ENCODE measurements around the gene FAM107B. TPM values are rescaled to one million over a fixed set of nuclear protein-coding genes. Genes with fewer than 3 reads are reported as not detected.
A peak's percentile ranks its signal among the peaks of the same experiment; 100 is the strongest.

Gene FAM107B
- total and polyA plus RNA-seq, 7 donors, result 12.8 to 111 (median 15.0) TPM

GRCh38 chr10:14698829-14699170, 75.9 kb downstream of the FAM107B start:
- H3K4me3 ChIP-seq, result no peak overlapping the region
- WGBS, 2 donors, result 62 to 77% methylated on average over 3 of the region's 3 CpGs
- no peak for TF ChIP-seq CTCF (IDR thresholded peaks at IDR 0.05)
- no peak for TF ChIP-seq EP300 (IDR thresholded peaks at IDR 0.05)
- no peak for TF ChIP-seq POLR2AphosphoS5 (IDR thresholded peaks at IDR 0.05)
- no peak for TF ChIP-seq POLR2A (IDR thresholded peaks at IDR 0.05)
- DNase-seq, result no peak
- intact Hi-C loops (cut with DNase I), result no loop called here
- H3K9me3 ChIP-seq, result no peaks in the 10 kb centered on the region
- no peaks in the 10 kb centered on the region for H3K27me3 ChIP-seq
- no peaks in the 10 kb centered on the region for H3K36me3 ChIP-seq
- peaks cover 0 to 15% (median 6%) of the 10 kb centered on the region in 4 donors for H3K4me1 ChIP-seq
- H3K27ac ChIP-seq, result no peak overlapping the region

GRCh38 chr10:14698111-14698828, 76.4 kb downstream of the FAM107B start:
- Histone ChIP-seq H3K4me1 (peaks cover 0 to 15% (median 6%) of the 10 kb centered on the region in 4 donors), H3K4me3 (no peak overlapping the region), H3K36me3 (no peaks in the 10 kb centered on the region), H3K27ac (no peak overlapping the region), H3K27me3 (no peaks in the 10 kb centered on the region), H3K9me3 (no peaks in the 10 kb centered on the region)
- intact Hi-C loops (cut with DNase I), result no loop called here
- no peak for TF ChIP-seq POLR2AphosphoS5 (IDR thresholded peaks at IDR 0.05)
- no peak for TF ChIP-seq EP300 (IDR thresholded peaks at IDR 0.05)
- no peak for TF ChIP-seq CTCF (IDR thresholded peaks at IDR 0.05)
- TF ChIP-seq POLR2A (IDR thresholded peaks at IDR 0.05), result no peak
- WGBS, 2 donors, result 83 to 88% methylated on average over 6 of the region's 6 CpGs
- no peak for DNase-seq

GRCh38 chr10:14697281-14697680, 77.4 kb downstream of the FAM107B start:
- H3K36me3 ChIP-seq, result no peaks in the 10 kb centered on the region

GRCh38 chr10:14696821-14697220, 77.9 kb downstream of the FAM107B start:
- intact Hi-C loops (cut with DNase I), result no loop called here
- Histone ChIP-seq H3K36me3 (no peaks in the 10 kb centered on the region), H3K27ac (peak overlapping the region in 2 of 4 donors; percentile 21 to 54), H3K4me1 (peaks cover 0 to 15% (median 6%) of the 10 kb centered on the region in 4 donors), H3K4me3 (no peak overlapping the region), H3K27me3 (no peaks in the 10 kb centered on the region), H3K9me3 (no peaks in the 10 kb centered on the region)
- no peak for DNase-seq
- TF ChIP-seq EP300 (IDR thresholded peaks at IDR 0.05) (no peak), POLR2AphosphoS5 (IDR thresholded peaks at IDR 0.05) (no peak), CTCF (IDR thresholded peaks at IDR 0.05) (no peak), POLR2A (IDR thresholded peaks at IDR 0.05) (no peak)
- 88 to 95% methylated on average over 5 of the region's 5 CpGs for WGBS, 2 donors

More at GRCh38 chr10:14697281-14697680, 77.4 kb downstream of the FAM107B start:
- no peak for TF ChIP-seq POLR2A (IDR thresholded peaks at IDR 0.05)
- peak in 1 of 4 donors; percentile 8 for TF ChIP-seq POLR2AphosphoS5 (IDR thresholded peaks at IDR 0.05)
- DNase-seq, result no peak
- Histone ChIP-seq H3K27me3 (no peaks in the 10 kb centered on the region), H3K27ac (peak overlapping the region in 2 of 4 donors; percentile 21 to 54), H3K9me3 (no peaks in the 10 kb centered on the region), H3K4me1 (peaks cover 0 to 15% (median 6%) of the 10 kb centered on the region in 4 donors), H3K4me3 (no peak overlapping the region)
- intact Hi-C loops (cut with DNase I), result no loop called here
- WGBS, 2 donors, result 84 to 94% methylated on average over 5 of the region's 5 CpGs

- intact Hi-C loops (cut with DNase I), result no loop called here
- H3K27ac ChIP-seq, result no peak overlapping the region
- TF ChIP-seq EP300 (IDR thresholded peaks at IDR 0.05) (no peak), POLR2AphosphoS5 (IDR thresholded peaks at IDR 0.05) (no peak), POLR2A (IDR thresholded peaks at IDR 0.05) (no peak), CTCF (IDR thresholded peaks at IDR 0.05) (no peak)
- H3K4me1 ChIP-seq, result peaks cover 0 to 15% (median 6%) of the 10 kb centered on the region in 4 donors
- no peaks in the 10 kb centered on the region for H3K36me3 ChIP-seq
- no peak overlapping the region for H3K4me3 ChIP-seq
- DNase-seq, result no peak
- no peaks in the 10 kb centered on the region for H3K9me3 ChIP-seq
- H3K27me3 ChIP-seq, result no peaks in the 10 kb centered on the region
- WGBS, 2 donors, result 72 to 94% methylated on average over 3 of the region's 3 CpGs
Observed at GRCh38 chr10:14695847-14696480, 78.7 kb downstream of the FAM107B start.
